Suprapubic skin (tissue), 4 donors: ENCODE data around the gene FBXO30. TPM values are rescaled to one million over a fixed set of nuclear protein-coding genes. Genes with fewer than 3 reads are reported as not detected.
A peak's percentile ranks its signal among the peaks of the same experiment; 100 is the strongest.

ENCODE experiments used
- DNase-seq, 2 donors: peaks; one replicate each; pipeline ENCODE4 v3.0.0-alpha.2; 2019; ENCODE audit warnings: low spot score in 2 of 2
- H3K27ac ChIP-seq: fragments of 200-600 bp; sonication (generic); one replicate; pipeline ENCODE4 v1.5.1; 2019
- H3K27me3 ChIP-seq: fragments of 200-600 bp; sonication (generic); one replicate; pipeline ENCODE4 v1.5.1; 2019
- H3K36me3 ChIP-seq: fragments of 200-600 bp; sonication (generic); one replicate; pipeline ENCODE4 v1.5.1; 2019
- H3K4me1 ChIP-seq: fragments of 200-600 bp; sonication (generic); one replicate; pipeline ENCODE4 v1.5.1; 2019
- H3K4me3 ChIP-seq: fragments of 200-600 bp; sonication (generic); one replicate; pipeline ENCODE4 v1.5.1; 2019; ENCODE audit warnings: mild to moderate bottlenecking
- H3K9me3 ChIP-seq: fragments of 200-600 bp; sonication (generic); one replicate; pipeline ENCODE4 v1.5.1; 2019
- EP300 ChIP-seq: sonication (generic); formaldehyde crosslinking; IDR thresholded peaks from one replicate; pipeline ENCODE4 v1.6.1; 2017; ENCODE audit warnings: antibody characterized with exemption
- POLR2A ChIP-seq, 2 donors: fragments of 450-650 bp; IDR thresholded peaks; one replicate each; pipeline ENCODE4 v1.6.1; 2017; ENCODE audit warnings: antibody characterized with exemption in 2 of 2, mild to moderate bottlenecking in 2 of 2, moderate library complexity in 2 of 2
- POLR2AphosphoS5 ChIP-seq, 3 donors: sonication (generic); formaldehyde crosslinking; IDR thresholded peaks; one replicate each; pipeline ENCODE4 v1.6.1; 2017; ENCODE audit warnings: antibody characterized with exemption in 3 of 3
- WGBS: methylation state at CpG from one replicate; pipeline ENCODE4 v1.1.5; 2018; 5-methylcytosine and 5-hydroxymethylcytosine counted together
- total RNA-seq, 4 donors: library from RNA; depleted of rRNA; stranded (reverse); fragments of >200 nt; gene quantifications; one replicate each; pipeline ENCODE4 v1.1.0, GENCODE V29; 2016
- TF ChIP-seq, protein P1 (sequence below), 2 donors: fragments of 200-600 bp in 1 of 2; fragments of 450-650 bp in 1 of 2; sonication (generic) in 1 of 2; IDR thresholded peaks; one replicate each; pipeline ENCODE4 v1.5.1; 2016 to 2019; ENCODE audit warnings: antibody characterized with exemption in 2 of 2, mild to moderate bottlenecking in 1 of 2, moderate library complexity in 1 of 2

FBXO30 gene
- total RNA-seq, 4 donors from 2014 or later: 3.6 to 5.6 (median 5.3) TPM

- 91% methylated on average over 8 of the region's 8 CpGs for WGBS
- H3K4me1 ChIP-seq: peaks cover 39% of the 10 kb centered on the region
- no peaks in the 10 kb centered on the region for H3K36me3 ChIP-seq
- no peak overlapping the region for H3K27ac ChIP-seq
- H3K27me3 ChIP-seq: no peaks in the 10 kb centered on the region
- DNase-seq: no peak
- TF ChIP-seq EP300: no peak
- no peak for TF ChIP-seq POLR2AphosphoS5 (IDR thresholded peaks at IDR 0.05)
- TF ChIP-seq POLR2A (IDR thresholded peaks at IDR 0.05): no peak
- TF ChIP-seq, protein P1, sequence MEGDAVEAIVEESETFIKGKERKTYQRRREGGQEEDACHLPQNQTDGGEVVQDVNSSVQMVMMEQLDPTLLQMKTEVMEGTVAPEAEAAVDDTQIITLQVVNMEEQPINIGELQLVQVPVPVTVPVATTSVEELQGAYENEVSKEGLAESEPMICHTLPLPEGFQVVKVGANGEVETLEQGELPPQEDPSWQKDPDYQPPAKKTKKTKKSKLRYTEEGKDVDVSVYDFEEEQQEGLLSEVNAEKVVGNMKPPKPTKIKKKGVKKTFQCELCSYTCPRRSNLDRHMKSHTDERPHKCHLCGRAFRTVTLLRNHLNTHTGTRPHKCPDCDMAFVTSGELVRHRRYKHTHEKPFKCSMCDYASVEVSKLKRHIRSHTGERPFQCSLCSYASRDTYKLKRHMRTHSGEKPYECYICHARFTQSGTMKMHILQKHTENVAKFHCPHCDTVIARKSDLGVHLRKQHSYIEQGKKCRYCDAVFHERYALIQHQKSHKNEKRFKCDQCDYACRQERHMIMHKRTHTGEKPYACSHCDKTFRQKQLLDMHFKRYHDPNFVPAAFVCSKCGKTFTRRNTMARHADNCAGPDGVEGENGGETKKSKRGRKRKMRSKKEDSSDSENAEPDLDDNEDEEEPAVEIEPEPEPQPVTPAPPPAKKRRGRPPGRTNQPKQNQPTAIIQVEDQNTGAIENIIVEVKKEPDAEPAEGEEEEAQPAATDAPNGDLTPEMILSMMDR (IDR thresholded peaks at IDR 0.05): no peak
- H3K9me3 ChIP-seq: no peaks in the 10 kb centered on the region
- H3K4me3 ChIP-seq: no peak overlapping the region
Observed at GRCh38 chr6:145816392-145816791, 1.8 kb upstream of the FBXO30 start.

GRCh38 chr6:145815309-145816274 lies 997 bp upstream of the FBXO30 start:
- no peaks in the 10 kb centered on the region for H3K36me3 ChIP-seq
- peaks cover 46% of the 10 kb centered on the region for H3K4me1 ChIP-seq
- peak overlapping the region; percentile 89 for H3K27ac ChIP-seq
- no peaks in the 10 kb centered on the region for H3K27me3 ChIP-seq
- no peaks in the 10 kb centered on the region for H3K9me3 ChIP-seq
- peak overlapping the region; percentile 73 for H3K4me3 ChIP-seq
- DNase-seq: no peak
- no peak for TF ChIP-seq EP300
- TF ChIP-seq POLR2A (IDR thresholded peaks at IDR 0.05): no peak
- no peak for TF ChIP-seq POLR2AphosphoS5 (IDR thresholded peaks at IDR 0.05)
- TF ChIP-seq, protein P1 (IDR thresholded peaks at IDR 0.05): no peak
- 6% methylated on average over 24 of the region's 25 CpGs for WGBS

DNA sequence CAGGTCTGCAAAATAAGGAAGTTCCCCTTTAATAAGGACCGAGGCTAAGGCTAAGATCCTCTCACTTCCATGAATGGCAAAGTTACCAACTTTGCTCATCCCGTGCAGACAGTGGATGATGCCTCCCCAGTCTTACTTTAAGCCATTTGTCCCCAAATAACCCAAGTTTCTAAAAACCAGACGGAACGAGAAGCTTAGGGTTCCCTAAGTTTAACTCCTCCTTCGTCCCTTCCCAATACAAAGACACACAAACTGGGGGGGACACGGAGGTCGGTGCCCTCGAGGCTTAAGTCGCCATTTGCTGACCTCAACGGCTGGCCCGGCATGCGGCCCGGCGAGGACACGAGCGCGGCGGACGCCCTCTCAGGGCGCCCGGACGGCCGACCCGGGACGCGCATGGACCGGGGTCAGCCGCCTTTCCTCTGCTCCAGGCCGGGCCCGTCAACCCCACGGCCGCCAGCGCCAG lies 527 bp downstream of the FBXO30 start:
- TF ChIP-seq, protein P1 (IDR thresholded peaks at IDR 0.05): no peak
- TF ChIP-seq POLR2A (IDR thresholded peaks at IDR 0.05): no peak
- TF ChIP-seq POLR2AphosphoS5 (IDR thresholded peaks at IDR 0.05): no peak
- no peak for TF ChIP-seq EP300
- WGBS: 0% methylated on average over 8 of the region's 33 CpGs
- no peak for DNase-seq

GRCh38 chr6:145813285-145814034 lies 1.1 kb downstream of the FBXO30 start:
- TF ChIP-seq, protein P1 (IDR thresholded peaks at IDR 0.05): no peak
- no peak for TF ChIP-seq POLR2A (IDR thresholded peaks at IDR 0.05)
- TF ChIP-seq POLR2AphosphoS5 (IDR thresholded peaks at IDR 0.05): no peak
- TF ChIP-seq EP300: no peak
- Histone ChIP-seq H3K27ac (peak overlapping the region; percentile 89), H3K27me3 (no peaks in the 10 kb centered on the region), H3K9me3 (no peaks in the 10 kb centered on the region), H3K4me1 (peaks cover 58% of the 10 kb centered on the region), H3K36me3 (no peaks in the 10 kb centered on the region), H3K4me3 (peak overlapping the region; percentile 73)
- 11% methylated on average over 12 of the region's 12 CpGs for WGBS
- no peak for DNase-seq

More for the DNA sequence above, 527 bp downstream of the FBXO30 start:
- peak overlapping the region; percentile 89 for H3K27ac ChIP-seq
- H3K36me3 ChIP-seq: no peaks in the 10 kb centered on the region
- H3K4me3 ChIP-seq: peak overlapping the region; percentile 73
- H3K4me1 ChIP-seq: peaks cover 58% of the 10 kb centered on the region
- no peaks in the 10 kb centered on the region for H3K27me3 ChIP-seq
- no peaks in the 10 kb centered on the region for H3K9me3 ChIP-seq
